CD4-positive, alpha-beta T cell treated with Interleukin-6 for 4 hours (primary cell): ENCODE results near the gene GHRL.
A peak's percentile ranks its signal among the peaks of the same experiment; 100 is the strongest.
"Not testable (repeated sequence)": the region's sequence is repeated elsewhere in the genome, so short reads cannot be mapped to it uniquely, and the experiment has no call there.

ENCODE experiments used
- DNase-seq: peaks from one replicate; pipeline ENCODE4 v3.0.0-alpha.2; 2020; ENCODE audit warnings: mixed read lengths

Gene GHRL

GRCh38 chr3:10272476-10272875 lies 20.3 kb downstream of the GHRL start:
- not testable (repeated sequence) for DNase-seq

DNA sequence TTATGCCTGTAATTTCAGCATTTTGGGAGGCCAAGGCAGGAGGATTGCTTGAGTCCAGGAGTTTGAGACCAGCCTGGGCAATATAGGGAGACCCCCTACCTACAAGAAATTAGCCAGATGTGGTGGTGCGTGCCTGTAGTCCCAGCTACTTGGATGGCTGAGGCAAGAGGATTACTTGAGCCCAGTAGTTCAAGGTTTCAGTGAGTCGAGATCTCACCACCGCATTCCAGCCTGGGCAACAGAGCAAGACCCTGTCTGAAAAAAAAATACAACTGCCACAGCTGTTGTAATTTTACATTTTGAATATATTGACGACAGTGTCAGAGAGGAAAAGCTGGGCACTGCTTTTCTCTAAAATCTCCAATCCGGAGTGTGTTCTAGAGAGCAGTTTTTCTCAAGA lies 23.3 kb downstream of the GHRL start:
- DNase-seq: no peak

GRCh38 chr3:10268930-10269329 lies 23.8 kb downstream of the GHRL start:
- DNase-seq: no peak

DNA sequence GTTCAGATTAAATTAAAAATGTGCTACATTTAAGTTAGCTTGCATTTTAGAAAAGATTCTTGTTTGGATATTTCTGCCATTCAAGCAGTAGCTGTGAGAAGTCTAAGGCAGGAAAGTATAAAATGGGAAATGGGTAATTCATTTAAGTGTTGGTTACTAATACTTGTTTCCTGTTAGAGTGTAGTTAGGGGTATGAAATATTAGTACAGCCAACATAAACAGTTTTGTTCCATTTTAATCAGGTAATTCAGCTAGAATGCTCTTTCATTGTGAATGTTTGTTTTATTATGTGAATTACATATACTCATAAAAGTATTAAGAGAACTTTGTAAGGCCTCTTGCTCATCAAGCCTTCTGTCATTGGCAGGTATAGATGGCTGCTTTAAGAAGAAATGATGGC lies 24.6 kb downstream of the GHRL start:
- DNase-seq: no peak

GRCh38 chr3:10266936-10267335 lies 25.8 kb downstream of the GHRL start:
- DNase-seq: not testable (repeated sequence)

DNA sequence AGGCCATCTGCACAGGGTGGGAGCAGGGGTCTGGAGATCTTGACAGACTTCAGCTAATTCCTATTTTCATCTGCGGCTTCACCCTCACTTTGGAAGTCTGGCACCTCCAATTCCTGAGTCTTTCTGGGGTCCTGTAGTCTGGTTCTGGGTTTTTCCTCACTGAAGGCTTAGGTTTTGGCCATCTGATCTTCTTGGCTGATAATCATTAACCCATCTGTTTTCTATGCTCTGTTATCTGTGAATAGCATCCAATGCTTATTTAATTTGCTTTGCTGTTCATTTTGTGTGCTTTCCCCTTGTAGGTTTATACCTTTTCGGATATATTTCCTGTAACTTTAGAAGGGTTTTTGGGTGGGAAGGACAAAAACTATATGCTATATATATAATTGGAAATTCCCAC lies 26.9 kb downstream of the GHRL start:
- DNase-seq: no peak

- DNase-seq: peak; percentile 76
Measured at GRCh38 chr3:10263646-10264363, 28.9 kb downstream of the GHRL start.

- DNase-seq: no peak
Measured at GRCh38 chr3:10262027-10262426, 30.7 kb downstream of the GHRL start.

- DNase-seq: no peak
Measured at GRCh38 chr3:10260211-10260701, 32.5 kb downstream of the GHRL start.

DNA sequence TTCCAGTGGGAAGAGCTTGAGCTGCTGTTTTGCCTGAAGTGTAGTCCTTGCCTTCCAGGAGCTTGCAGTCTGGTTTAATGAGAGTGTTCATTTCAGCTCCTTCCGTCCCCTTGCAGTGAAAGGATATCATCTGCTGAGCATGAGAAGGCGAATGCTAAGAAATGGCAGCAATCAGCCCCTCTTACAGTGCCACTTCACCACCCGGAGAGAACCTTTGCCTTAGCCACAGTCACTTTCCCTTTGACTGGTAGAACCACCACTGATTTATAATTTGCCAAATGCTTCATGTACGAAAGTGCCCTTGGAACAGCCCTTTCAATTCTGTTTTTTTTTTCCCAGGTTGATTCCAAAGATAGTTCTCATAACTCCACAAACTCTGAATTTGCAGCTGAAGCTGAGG lies 32.9 kb downstream of the GHRL start:
- no peak for DNase-seq

- DNase-seq: no peak
Measured at GRCh38 chr3:10259036-10259435, 33.7 kb downstream of the GHRL start.

- no peak for DNase-seq
Measured at GRCh38 chr3:10255835-10256234, 36.9 kb downstream of the GHRL start.

DNA sequence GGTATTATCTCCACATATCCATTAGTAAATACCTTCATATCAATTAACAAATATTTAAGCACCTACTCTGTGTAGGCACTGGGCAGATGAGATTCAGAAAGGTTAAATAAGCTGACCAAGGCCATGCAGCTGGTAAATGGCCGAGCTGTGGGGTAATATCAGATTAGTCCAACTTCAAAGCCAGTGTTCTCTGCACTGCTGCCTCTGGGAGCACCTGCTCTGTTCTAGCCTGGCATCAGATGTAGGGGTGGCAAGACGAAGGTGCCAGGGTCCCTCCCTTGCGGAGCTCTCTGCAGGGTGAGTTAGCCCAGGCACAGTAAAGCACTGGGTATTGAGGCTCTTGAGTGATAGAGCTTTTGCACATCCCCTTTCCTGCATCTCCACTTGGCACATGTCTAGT lies 39.0 kb downstream of the GHRL start:
- no peak for DNase-seq

DNA sequence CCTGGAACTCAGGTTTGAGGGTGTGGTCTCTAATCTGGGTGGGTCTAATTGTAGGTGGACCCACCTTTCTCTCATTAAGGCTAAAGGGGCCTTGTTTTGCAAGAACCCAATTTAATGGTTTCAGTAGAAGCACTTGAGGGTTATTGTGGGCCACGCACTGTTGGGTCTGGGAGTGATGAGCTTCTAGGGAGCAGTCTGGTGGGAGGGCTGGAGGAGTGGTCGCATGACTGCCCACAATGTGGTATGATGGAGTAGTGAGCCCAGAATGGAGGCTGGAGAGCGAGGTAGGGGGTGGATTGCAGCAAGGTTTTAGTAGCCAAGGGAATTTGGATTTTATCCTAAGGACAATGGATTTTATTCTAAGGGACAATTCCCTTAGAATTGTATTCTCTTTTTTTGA lies 41.7 kb downstream of the GHRL start:
- DNase-seq: no peak

DNA sequence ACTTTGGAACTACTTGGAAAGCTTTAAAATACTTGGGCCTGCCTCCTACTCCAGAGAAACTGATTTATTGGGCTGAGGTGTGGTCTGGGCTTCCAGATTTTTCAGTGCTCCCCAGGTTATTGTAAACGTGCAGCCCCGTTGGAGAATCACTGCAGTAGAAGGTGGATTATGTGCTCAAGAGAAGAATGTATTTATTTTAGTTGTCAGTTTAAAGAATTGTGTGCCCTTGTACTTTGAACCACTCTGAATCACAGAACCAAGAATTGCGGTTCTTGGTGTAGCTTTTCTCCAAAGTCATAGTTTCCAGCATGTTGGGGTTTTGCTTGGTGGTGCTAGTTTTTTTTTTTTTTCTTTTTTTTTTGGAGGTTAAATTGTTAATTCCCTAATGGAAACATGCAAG lies 42.9 kb downstream of the GHRL start:
- DNase-seq: no peak

DNA sequence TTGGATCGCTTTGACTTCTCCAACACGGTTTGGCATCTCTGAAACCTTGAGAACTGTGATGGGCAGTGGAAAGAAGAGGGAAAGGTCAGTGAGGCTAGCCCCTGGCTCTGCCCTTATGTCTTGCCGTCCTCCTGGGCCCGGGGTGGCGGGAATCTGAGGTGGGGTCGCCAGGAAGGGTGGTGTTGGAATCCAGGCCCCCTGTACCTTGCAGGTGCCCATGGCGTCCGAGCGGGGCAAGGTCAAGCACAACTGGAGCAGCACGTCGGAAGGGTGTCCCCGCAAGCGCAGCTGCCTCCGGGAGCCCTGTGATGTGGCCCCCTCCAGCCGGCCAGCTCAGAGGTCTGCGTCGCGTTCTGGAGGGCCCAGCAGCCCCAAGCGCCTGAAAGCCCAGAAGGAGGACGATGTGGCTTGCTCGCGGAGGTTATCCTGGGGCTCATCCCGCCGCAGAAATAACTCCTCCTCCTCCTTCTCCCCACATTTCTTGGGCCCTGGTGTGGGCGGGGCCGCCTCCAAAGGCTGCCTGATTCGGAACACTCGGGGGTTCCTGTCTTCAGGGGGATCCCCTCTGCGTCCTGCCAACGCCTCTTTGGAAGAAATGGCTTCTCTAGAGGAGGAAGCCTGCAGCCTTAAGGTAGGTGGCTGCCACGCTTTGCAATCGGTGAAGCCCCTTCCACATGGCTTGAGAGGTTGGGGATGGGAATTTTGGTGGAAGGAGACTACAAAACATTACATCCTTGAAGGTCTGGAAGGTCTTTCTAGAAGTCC lies 43.6 kb downstream of the GHRL start:
- DNase-seq: peak; percentile 42

- DNase-seq: peak; percentile 98
Measured at GRCh38 chr3:10248184-10248983, 44.4 kb downstream of the GHRL start, which contains the start of gene TATDN2. TATDN2 (plus strand) TSS chr3:10248459; CDS start chr3:10249201, 742 bp downstream.

DNA sequence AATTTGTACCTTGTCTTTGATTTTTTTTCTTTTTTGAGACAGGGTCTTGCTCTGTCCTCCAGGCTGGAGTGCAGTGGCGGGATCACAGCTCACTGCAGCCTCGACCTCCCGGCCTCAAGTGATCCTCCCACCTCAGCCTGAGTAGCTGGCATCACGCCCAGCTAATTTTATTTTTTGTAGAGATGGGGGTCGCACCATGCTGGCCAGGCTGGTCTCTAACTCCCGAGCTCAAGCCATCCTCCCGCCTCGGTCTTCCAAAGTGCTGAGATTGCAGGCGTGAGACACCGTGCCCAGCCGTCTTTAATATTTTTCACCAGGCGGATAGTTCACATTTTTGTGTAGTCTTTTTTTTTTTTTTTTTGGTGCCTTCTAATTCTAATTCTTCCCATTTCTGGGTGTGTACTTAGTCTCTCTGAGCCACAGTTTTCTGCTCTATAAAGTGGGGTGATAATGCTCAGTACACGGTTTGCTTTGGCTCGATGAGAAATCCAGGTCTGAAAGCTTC lies 45.0 kb downstream of the GHRL start:
- no peak for DNase-seq

DNA sequence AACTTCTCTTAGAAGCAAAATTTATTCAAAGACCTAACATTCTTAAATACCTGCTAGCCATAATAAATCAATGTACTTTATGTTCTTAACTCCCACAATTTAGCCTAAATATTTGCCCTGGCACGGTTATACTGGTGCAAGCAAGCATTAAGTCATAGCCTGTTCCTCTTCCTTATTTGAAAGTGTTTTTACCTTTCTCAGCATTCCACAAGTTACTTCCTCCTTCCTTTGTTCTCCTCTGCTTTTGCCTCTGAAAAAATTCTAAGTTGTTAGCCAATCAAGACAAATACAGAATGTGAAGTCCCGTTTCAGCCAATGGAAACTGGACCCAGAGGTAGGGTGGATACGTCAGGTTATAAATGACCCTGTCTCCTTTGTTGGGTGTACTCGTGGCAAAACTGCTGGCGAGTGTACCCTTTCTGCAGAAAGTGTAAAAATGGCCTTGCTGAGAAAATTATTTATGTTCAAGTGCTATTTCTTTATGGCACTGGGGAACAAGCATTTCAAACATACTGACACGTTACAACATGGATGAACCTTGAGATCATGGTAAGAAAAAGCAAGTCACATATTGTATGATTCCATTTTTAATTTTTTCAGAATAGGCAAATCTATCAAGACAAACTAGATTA lies 47.5 kb downstream of the GHRL start:
- DNase-seq: no peak

DNA sequence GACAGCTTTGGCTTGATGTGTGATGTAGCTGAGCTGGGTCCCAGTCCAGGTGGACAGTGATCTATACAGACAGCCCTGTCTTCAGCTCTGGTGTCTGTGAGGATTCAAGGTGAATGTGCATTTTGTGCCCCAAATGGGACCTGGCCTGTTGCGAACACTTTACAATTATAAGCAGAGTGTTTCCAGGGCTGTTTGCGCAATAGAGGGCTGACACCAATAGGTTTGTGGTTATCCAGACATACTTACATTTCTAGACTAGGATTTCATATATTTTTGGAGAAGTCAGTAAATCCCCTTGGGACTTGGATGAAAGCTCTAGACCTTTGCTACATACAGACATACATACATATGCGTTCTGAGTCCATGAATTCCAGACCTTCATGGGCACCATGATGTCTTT lies 48.7 kb downstream of the GHRL start:
- no peak for DNase-seq

DNA sequence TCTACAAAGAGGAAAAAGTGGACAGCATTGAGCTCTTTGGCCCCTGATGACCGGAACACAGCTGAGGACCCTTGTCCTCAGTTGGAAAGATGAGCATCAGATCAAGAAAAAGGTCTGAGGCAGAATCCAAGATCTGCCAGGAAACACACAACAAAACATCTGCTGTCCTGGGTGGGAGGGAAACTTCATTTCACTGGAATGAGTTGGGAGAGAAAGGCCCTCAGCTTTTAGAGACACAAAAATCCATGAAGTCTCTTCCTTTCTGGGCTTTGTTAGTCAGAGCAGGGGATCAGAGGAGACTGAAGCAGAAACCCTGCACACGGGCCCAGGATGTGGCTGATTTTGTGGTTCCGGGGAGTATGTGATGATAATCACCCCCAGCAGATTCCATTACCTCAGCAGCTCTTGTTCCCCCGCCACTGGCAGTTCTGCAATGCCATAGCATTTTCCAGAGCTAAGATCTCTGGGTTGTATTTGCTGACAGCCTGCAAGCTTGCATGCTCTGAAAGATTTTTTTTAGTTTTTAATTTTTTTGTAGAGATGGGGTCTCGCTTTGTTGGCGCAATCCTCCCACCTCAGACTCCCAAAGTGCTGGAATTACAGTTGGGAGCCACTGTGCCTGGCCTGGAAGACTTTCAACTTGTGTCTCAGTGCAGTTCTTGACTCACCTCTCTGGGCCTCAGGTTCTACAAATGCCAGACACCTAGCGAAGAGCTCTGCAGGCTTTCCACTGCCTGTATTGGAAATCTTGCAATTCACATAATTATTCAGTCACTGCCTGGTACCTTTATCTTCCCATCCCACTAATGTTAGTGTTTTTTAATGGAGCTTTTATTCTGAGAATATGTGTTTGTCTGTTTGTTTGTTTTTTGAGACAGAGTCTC lies 50.3 kb downstream of the GHRL start:
- peak; percentile 82 for DNase-seq

GRCh38 chr3:10240799-10241198 lies 51.9 kb downstream of the GHRL start:
- DNase-seq: no peak
